T-helper 2 cell treated with Interferon-gamma antibody and Interleukin-4, amounts not matched to agents 100 ng/mL and 5 ng/mL, for 36 hours (primary cell): ENCODE results near the gene EFCAB6. TPM values are rescaled to one million over a fixed set of nuclear protein-coding genes. Genes with fewer than 3 reads are reported as not detected.

ENCODE experiments used
- intact Hi-C: fragments of 100-400 bp; cut with micrococcal nuclease; formaldehyde crosslinking; loops from one replicate; pipeline ENCODE4 v1.15.1; 2023
- total RNA-seq: library from RNA; stranded (reverse); gene quantifications from 2 replicates; pipeline ENCODE4 v1.2.3, GENCODE V29; 2022

Gene EFCAB6
- total RNA-seq, 1 donor from 2014 or later: 0.20 TPM

DNA sequence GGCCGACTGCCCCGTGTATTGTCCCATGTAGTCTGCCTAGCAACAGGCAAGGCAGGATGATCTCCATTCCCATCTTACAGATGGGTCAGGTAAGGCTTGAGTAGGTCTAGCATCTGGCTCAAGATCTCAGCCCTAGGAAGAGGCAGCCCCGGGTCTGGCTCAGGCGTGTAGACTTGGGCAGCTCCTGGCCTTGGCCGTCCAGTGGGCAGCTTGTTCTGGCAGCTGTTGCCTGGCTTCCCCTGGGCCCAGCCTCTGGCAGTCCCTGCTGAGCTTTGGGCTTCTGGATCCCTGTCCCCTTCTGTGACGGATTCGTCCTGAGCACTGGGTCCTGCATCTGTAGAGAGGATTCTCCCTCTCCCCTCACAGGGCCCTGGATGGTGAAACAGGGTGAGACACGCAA, 327.9 kb downstream of the EFCAB6 start:
- intact Hi-C loops: no loop called here

DNA sequence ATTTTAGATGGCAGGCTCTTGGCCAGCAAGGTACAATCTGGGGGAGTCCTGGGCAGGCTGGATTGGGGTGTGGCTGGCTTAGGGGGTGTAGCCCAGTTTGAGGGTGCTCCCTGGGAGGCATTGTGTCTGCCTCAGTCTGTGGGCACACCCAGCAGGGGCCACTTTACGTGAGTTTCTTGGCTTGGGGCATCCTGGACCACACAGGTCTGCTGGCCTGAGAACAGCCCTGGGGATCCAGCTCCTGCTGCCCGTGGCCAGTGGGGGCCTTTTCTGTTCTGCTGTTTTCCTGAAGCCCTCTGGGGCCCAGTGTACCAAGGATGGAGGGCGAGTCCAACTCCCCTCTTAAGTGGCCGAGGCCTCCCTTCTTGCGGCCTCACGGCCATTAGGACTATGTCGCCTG, 328.4 kb downstream of the EFCAB6 start:
- intact Hi-C loops: no loop called here

DNA sequence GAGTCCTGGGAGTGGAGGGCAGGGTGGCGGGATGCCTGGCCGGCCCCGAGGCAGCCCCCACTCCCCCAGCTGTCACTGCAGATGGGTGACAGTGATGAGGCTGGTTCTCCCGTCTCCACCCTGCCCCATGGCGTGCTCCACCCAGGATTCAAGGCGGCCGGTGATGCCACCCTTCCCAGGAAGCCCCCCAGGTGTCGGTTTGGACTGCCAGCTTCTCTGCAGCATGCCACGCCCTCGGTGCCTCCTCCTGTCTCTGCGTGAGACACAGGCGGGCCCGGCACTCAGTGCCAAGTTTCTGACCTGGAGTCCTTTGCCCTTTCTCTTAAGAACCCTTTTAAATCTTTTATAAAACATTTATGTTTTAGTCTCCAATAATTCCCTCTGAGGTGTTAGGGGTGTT, 328.8 kb downstream of the EFCAB6 start:
- intact Hi-C loops: no loop called here

DNA sequence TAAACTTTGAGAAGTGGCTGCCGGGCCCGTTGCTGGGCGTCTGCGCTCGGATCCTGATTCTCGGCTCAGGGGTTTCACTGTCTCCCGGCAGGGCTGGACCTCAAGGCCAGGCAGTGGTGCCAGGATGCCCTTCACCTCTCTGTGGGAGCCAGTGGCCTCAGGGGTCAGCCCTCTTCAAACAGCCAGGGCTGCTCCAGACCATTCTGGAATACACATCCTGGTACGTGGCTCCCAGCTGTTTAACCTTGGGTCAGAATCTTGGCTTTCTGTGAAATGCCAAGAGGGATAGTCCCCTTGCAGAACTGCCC, 329.8 kb downstream of the EFCAB6 start:
- intact Hi-C loops: no loop called here

DNA sequence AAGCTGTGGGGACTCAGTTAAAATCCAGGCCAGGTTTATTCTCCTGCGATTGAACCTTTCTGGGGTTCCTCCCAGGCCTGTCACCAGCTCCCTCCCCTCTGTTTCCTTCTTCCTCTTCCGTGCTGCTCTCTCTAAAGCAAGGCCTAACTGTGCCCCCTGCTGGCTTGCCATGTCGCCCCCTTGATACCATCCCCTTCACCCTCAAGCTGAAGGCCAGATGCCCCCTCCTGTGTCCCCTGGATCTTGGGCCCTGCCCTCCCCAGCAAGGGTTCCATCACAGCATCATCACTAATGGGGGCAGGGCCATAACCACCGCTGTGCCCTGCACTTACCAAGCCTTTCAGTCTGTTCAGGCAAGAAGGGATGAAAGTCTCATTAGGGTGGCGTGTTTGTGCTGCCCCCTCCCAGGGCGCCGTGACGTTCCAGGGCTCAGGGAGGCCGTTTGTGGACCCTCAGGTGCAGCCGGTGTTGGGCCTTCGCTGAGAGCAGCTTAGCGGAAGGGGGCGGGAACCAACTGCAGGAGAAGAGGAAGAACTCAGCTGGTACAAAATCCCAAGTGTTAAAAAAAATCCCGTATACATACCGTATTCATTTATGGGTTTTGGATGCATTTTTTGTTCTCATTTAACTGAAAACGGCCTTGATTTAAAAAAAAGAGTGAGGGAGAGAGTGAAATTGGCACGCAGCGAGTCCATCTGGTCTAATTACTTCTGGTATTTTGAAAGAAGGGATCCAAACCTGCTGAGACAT, 330.4 kb downstream of the EFCAB6 start:
- intact Hi-C loops: no loop called here

DNA sequence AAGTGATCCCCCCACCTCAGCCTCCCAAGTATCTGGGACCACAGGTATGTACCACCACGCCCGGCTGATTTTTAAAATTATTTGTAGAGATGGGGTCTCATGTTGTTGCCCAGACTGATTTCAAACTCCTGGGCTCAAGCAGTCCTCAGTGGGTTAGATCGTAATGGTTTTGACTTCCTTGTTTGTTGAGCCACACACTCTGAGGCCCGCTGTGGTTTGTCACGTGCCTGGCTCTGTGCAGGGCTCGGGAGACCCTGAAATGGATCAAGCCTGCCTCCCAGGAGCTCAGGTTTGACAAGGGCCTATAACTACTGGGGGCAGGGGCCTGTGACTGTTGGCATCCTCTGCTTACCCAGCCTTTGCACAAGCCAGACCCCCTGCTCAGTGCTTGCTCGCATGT, 332.1 kb downstream of the EFCAB6 start:
- intact Hi-C loops: no loop called here

DNA sequence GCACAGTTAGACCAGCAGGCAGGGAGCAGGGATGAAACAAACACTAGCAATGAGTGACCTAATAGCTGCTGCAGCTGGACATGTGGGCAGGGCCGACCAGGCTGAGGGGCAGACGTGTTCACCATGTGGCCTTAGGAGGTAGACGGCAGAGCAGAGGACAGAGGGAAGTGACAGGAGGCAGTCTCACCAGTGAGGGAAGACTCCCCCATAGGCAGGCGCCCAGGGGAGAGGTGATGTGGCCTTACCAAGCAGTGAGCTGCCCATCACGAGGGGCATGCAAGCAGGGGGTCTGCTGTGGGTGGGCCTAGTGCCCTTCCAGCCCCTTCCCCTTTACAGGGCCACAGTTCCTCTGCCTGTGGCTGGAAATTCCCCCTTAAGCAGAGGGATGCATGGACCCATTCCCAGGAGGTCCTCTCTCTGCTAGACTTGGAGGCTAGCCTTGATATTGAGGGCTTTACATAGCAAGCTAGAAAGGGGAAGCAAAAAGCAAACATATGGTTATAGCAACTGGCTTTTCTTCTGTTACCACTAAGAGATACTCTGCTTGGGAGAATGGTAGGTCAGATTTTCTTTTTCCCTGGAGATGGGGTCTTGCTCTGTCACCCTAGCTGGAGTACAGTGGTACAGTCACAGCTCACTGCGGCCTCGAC, 332.7 kb downstream of the EFCAB6 start:
- intact Hi-C loops: no loop called here

Other genes with a start within 250 kb of the EFCAB6 start
- gene SULT4A1, start 50.2 kb upstream of the EFCAB6 start, total RNA-seq: 0.25 TPM in 1 of 2 replicates, not detected in the other
- not detected in 2 replicates for gene PNPLA5, start 79.7 kb upstream of the EFCAB6 start, total RNA-seq
- gene PNPLA3, start 111.5 kb upstream of the EFCAB6 start, total RNA-seq: 0.25 and 0.36 TPM in 2 replicates
- gene SAMM50, start 143.1 kb upstream of the EFCAB6 start, total RNA-seq: 54.4 and 56.3 TPM in 2 replicates
- 48.5 and 52.7 TPM in 2 replicates for gene PARVB, start 212.0 kb upstream of the EFCAB6 start, total RNA-seq